IMR-90 (cell line): ENCODE measurements around the gene AKAP1. TPM values are rescaled to one million over a fixed set of nuclear protein-coding genes. Genes with fewer than 3 reads are reported as not detected.

Experiments used
- ATAC-seq: fragments of 200-7000 bp; cut with Tn5 transposase; 2 replicates; pipeline ENCODE4 v1.9.1; 2020; ENCODE audit warnings: low read depth, mild to moderate bottlenecking, moderate library complexity
- BruUV-seq: library from RNA; stranded (reverse); fragments of 400-500 nt; replicated peaks from 2 replicates; lab custom pipeline; 2021; lab: Mats Ljungman, UMichigan
- CTCF ChIA-PET: fragments of 300-600 bp; formaldehyde crosslinking; extraction: SDS; loops from one replicate; lab custom pipeline; 2021; ENCODE audit warnings: antibody characterized with exemption; lab: Yijun Ruan, JAX
- POLR2A ChIA-PET: fragments of 300-600 bp; sonication (Branson Sonifier 250); formaldehyde crosslinking; loops from one replicate; lab custom pipeline; 2022; ENCODE audit warnings: antibody characterized with exemption; ENCODE audit not compliant: unreplicated experiment; lab: Charles Lee
- DNase-seq: peaks from one replicate; pipeline ENCODE4 v3.0.0; 2013
- H2AFZ ChIP-seq: replicated peaks from 2 replicates; pipeline ENCODE3; 2013; ENCODE audit warnings: low read length, mild to moderate bottlenecking; ENCODE audit not compliant: poor library complexity
- H2AK5ac ChIP-seq: 2 replicates; pipeline ENCODE4 v1.6.1; 2013; ENCODE audit warnings: low read depth, low read length, inconsistent platforms
- H2AK9ac ChIP-seq: replicated peaks from 2 replicates; pipeline ENCODE3; 2013; ENCODE audit warnings: mild to moderate bottlenecking, low read depth, low read length, moderate library complexity; ENCODE audit not compliant: poor library complexity
- H2BK120ac ChIP-seq: 2 replicates; pipeline ENCODE4 v1.6.1; 2013; ENCODE audit warnings: low read depth, low read length, inconsistent platforms
- H2BK15ac ChIP-seq: 3 replicates; pipeline ENCODE4 v1.6.1; 2013; ENCODE audit warnings: low read depth, low read length, inconsistent platforms
- H2BK20ac ChIP-seq: 2 replicates; pipeline ENCODE4 v1.6.1; 2013; ENCODE audit warnings: low read depth, mild to moderate bottlenecking, inconsistent platforms, low read length, moderate library complexity
- H2BK5ac ChIP-seq: 2 replicates; pipeline ENCODE4 v1.6.1; 2013; ENCODE audit warnings: mild to moderate bottlenecking, low read depth, low read length, inconsistent platforms; ENCODE audit not compliant: poor library complexity, severe bottlenecking
- H3K14ac ChIP-seq: replicated peaks from 2 replicates; pipeline ENCODE4 v1.6.1; 2013; ENCODE audit warnings: low read depth, low read length, inconsistent platforms
- H3K18ac ChIP-seq: 2 replicates; pipeline ENCODE4 v1.6.1; 2013; ENCODE audit warnings: low read depth, low read length, control low read depth
- H3K23ac ChIP-seq: 2 replicates; pipeline ENCODE4 v1.6.1; 2013; ENCODE audit warnings: low read depth, low read length, inconsistent platforms
- H3K27ac ChIP-seq: 2 replicates; pipeline ENCODE4 v1.5.1; 2013; ENCODE audit warnings: mild to moderate bottlenecking, control low read depth, low read length; ENCODE audit not compliant: insufficient read depth
- H3K27me3 ChIP-seq: 2 replicates; pipeline ENCODE4 v1.6.1; 2013; ENCODE audit warnings: low read length; ENCODE audit not compliant: control insufficient read depth, insufficient read depth
- H3K36me3 ChIP-seq: 2 replicates; pipeline ENCODE4 v1.6.1; 2013; ENCODE audit warnings: low read length, mixed read lengths; ENCODE audit not compliant: control insufficient read depth, insufficient read depth
- H3K4ac ChIP-seq: 2 replicates; pipeline ENCODE4 v1.6.1; 2013; ENCODE audit warnings: low read depth, low read length, inconsistent platforms
- H3K4me1 ChIP-seq: 2 replicates; pipeline ENCODE4 v1.6.1; 2013; ENCODE audit warnings: low read length, mixed read lengths; ENCODE audit not compliant: control insufficient read depth, insufficient read depth
- H3K4me2 ChIP-seq: 2 replicates; pipeline ENCODE4 v1.6.1; 2013; ENCODE audit warnings: low read depth, mild to moderate bottlenecking, control low read depth, low read length, moderate library complexity
- H3K4me3 ChIP-seq: 2 replicates; pipeline ENCODE4 v1.5.1; 2013; ENCODE audit warnings: low read depth, mild to moderate bottlenecking, control low read depth, low read length, moderate library complexity; ENCODE audit not compliant: insufficient read depth
- H3K56ac ChIP-seq: 2 replicates; pipeline ENCODE4 v1.6.1; 2013; ENCODE audit warnings: low read length, inconsistent platforms; ENCODE audit not compliant: insufficient read depth; ENCODE audit errors: extremely low read depth
- H3K79me1 ChIP-seq, 2 experiments: 2 replicates each; pipeline ENCODE4 v1.6.1; 2013; ENCODE audit warnings: low read length in 2 of 2, inconsistent platforms in 1 of 2, low read depth in 1 of 2
- H3K9ac ChIP-seq: 2 replicates; pipeline ENCODE4 v1.6.1; 2013; ENCODE audit warnings: low read depth, low read length, control low read depth
- H3K9me1 ChIP-seq: 2 replicates; pipeline ENCODE4 v1.6.1; 2013; ENCODE audit warnings: low read length, inconsistent platforms; ENCODE audit not compliant: insufficient read depth
- H3K9me3 ChIP-seq: 2 replicates; pipeline ENCODE4 v1.6.1; 2013; ENCODE audit warnings: low read length; ENCODE audit not compliant: control insufficient read depth, insufficient read depth
- H4K20me1 ChIP-seq: 2 replicates; pipeline ENCODE4 v1.6.1; 2013; ENCODE audit warnings: low read length, inconsistent platforms; ENCODE audit not compliant: insufficient read depth
- H4K5ac ChIP-seq: 2 replicates; pipeline ENCODE4 v1.6.1; 2013; ENCODE audit warnings: mild to moderate bottlenecking, low read depth, low read length, control low read depth
- H4K8ac ChIP-seq, 2 experiments: 2 replicates each; pipeline ENCODE4 v1.6.1; 2013; ENCODE audit warnings: low read depth in 2 of 2, low read length in 2 of 2, control low read depth in 1 of 2, inconsistent platforms in 1 of 2
- H4K91ac ChIP-seq: 2 replicates; pipeline ENCODE4 v1.6.1; 2013; ENCODE audit warnings: low read depth, low read length, inconsistent platforms; ENCODE audit not compliant: insufficient read depth
- CHD1 ChIP-seq: IDR thresholded peaks from 2 replicates; pipeline ENCODE4 v1.6.1; 2012; ENCODE audit warnings: low read depth, low read length, improper control_type of control experiment
- MAFK ChIP-seq: IDR thresholded peaks from 2 replicates; pipeline ENCODE4 v1.6.1; 2012; ENCODE audit warnings: low read depth, low read length, improper control_type of control experiment
- POLR2A ChIP-seq: IDR thresholded peaks from 2 replicates; pipeline ENCODE4 v1.6.1; 2012; ENCODE audit warnings: mild to moderate bottlenecking, low read depth, low read length
- RAD21 ChIP-seq: IDR thresholded peaks from 2 replicates; pipeline ENCODE4 v1.6.1; 2012; ENCODE audit warnings: low read length, improper control_type of control experiment
- RFX5 ChIP-seq: IDR thresholded peaks from 2 replicates; pipeline ENCODE4 v1.8.0; 2012; ENCODE audit warnings: low read depth, mild to moderate bottlenecking, low read length, moderate library complexity
- SMC3 ChIP-seq: fragments of 150-350 bp; IDR thresholded peaks from 2 replicates; pipeline ENCODE4 v1.6.1; 2016; ENCODE audit warnings: low read depth, mild to moderate bottlenecking, antibody characterized with exemption, low read length, moderate library complexity
- WGBS, 2 experiments: methylation state at CpG; one replicate each; pipeline versions ENCODE4 v1.1.5 to v1.1.7; 2013; ENCODE audit warnings: missing lambda C conversion rate in 2 of 2; ENCODE audit not compliant: insufficient read length in 1 of 2; ENCODE audit errors: extremely low coverage in 2 of 2; 5-methylcytosine and 5-hydroxymethylcytosine counted together
- dilution Hi-C: fragments of 300-500 bp; cut with HindIII; formaldehyde crosslinking; loops from one replicate; pipeline ENCODE4 v1.14.3; 2018; ENCODE audit warnings: low sequenced_read_pairs; ENCODE audit not compliant: unreplicated experiment
- in situ Hi-C: fragments of 300-500 bp; cut with MboI; formaldehyde crosslinking; loops from 3 replicates; pipeline ENCODE4 v1.14.3; 2019; ENCODE audit warnings: low sequenced_read_pairs, inconsistent platforms, mixed read lengths
- intact Hi-C: fragments of 100-400 bp; cut with micrococcal nuclease; formaldehyde crosslinking; loops from 2 replicates; pipeline ENCODE4 v1.10.0; 2022
- polyA plus RNA-seq, 3 experiments: library from polyadenylated mRNA; depleted of rRNA; stranded (reverse); fragments of >200 nt; gene quantifications; 2 replicates each; pipeline ENCODE4 v1.2.3, GENCODE V29; 2012; ENCODE audit warnings: low replicate concordance in 1 of 3
- total RNA-seq: library from RNA; depleted of rRNA; stranded (reverse); fragments of >200 nt; gene quantifications from 2 replicates; pipeline ENCODE4 v1.2.3, GENCODE V29; 2012
- TF ChIP-seq, protein P1 (sequence below): fragments of 150-350 bp; IDR thresholded peaks from 2 replicates; pipeline ENCODE4 v1.6.1; 2017; ENCODE audit warnings: mild to moderate bottlenecking, antibody characterized with exemption, low read length, low read depth

AKAP1 gene
- total and polyA plus RNA-seq, 2 of the 4 experiments (the other 2 are of a cell fraction) = 10.2 to 17.4 TPM

GRCh38 chr17:57158795-57159194 lies 73.7 kb downstream of the AKAP1 start:
- no peaks in the 10 kb centered on the region for H4K20me1 ChIP-seq
- CTCF ChIA-PET = no interaction called here
- H2BK15ac ChIP-seq = no peak overlapping the region
- H3K4me3 ChIP-seq = no peak overlapping the region
- no peak overlapping the region for H4K91ac ChIP-seq
- intact Hi-C loops = no loop called here
- no peak for DNase-seq
- no peak overlapping the region for H2BK120ac ChIP-seq
- TF ChIP-seq RFX5 (no peak), MAFK (no peak), RAD21 (no peak), CHD1 (no peak), SMC3 (no peak), POLR2A (no peak)
- TF ChIP-seq, protein P1, sequence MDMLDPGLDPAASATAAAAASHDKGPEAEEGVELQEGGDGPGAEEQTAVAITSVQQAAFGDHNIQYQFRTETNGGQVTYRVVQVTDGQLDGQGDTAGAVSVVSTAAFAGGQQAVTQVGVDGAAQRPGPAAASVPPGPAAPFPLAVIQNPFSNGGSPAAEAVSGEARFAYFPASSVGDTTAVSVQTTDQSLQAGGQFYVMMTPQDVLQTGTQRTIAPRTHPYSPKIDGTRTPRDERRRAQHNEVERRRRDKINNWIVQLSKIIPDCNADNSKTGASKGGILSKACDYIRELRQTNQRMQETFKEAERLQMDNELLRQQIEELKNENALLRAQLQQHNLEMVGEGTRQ = no peak
- WGBS, 2 experiments = no CpG with 5 or more reads among the region's 1 CpG
- no peak overlapping the region for H3K56ac ChIP-seq
- ATAC-seq = no peak
- no peak overlapping the region for H2BK20ac ChIP-seq
- H3K4ac ChIP-seq = no peak overlapping the region
- H4K8ac ChIP-seq = no peak overlapping the region
- no peaks in the 10 kb centered on the region for H3K9me1 ChIP-seq
- no peaks in the 10 kb centered on the region for H3K9me3 ChIP-seq
- no peak overlapping the region for H3K9ac ChIP-seq
- no peak overlapping the region for H2BK5ac ChIP-seq
- in situ Hi-C loops = no loop called here
- no peak overlapping the region for H3K23ac ChIP-seq
- no peak overlapping the region for H2AFZ ChIP-seq
- no TSS peak for BruUV-seq
- dilution Hi-C loops = no loop called here
- H3K14ac ChIP-seq = no peak overlapping the region
- H3K27ac ChIP-seq = no peak overlapping the region
- no peak overlapping the region for H2AK9ac ChIP-seq
- H3K4me1 ChIP-seq = no peaks in the 10 kb centered on the region
- H3K36me3 ChIP-seq = no peaks in the 10 kb centered on the region
- H4K5ac ChIP-seq = no peak overlapping the region
- no peaks in the 10 kb centered on the region for H3K27me3 ChIP-seq
- POLR2A ChIA-PET = no interaction called here
- H3K79me1 ChIP-seq = no peaks in the 10 kb centered on the region
- no peak overlapping the region for H2AK5ac ChIP-seq
- H3K18ac ChIP-seq = no peak overlapping the region
- H3K4me2 ChIP-seq = no peak overlapping the region
